Stimulated activated CD4-positive, alpha-beta T cell treated with anti-CD3 and anti-CD28 coated beads, TNF-alpha, amount 100 ng/mL, for 24 hours (primary cell): Measurements from ENCODE around the gene PIEZO1.
"Not testable (repeated sequence)": the region's sequence is repeated elsewhere in the genome, so short reads cannot be mapped to it uniquely, and the experiment has no call there.

Source experiments
- DNase-seq, 3 experiments: peaks; one replicate each; pipeline ENCODE4 v3.0.0-alpha.2; 2020; ENCODE audit warnings: low read depth in 3 of 3

The PIEZO1 gene

GRCh38 chr16:88785106-88785924 is at the start of gene PIEZO1:
Gene PIEZO1 (minus strand): TSS chr16:88785220. CDS start chr16:88784964, 256 bp downstream.
- DNase-seq = peak; percentile 59 to 71 (median 61)

- DNase-seq = no peak
Measured at GRCh38 chr16:88834670-88835069, 49.6 kb upstream of the PIEZO1 start.

- no peak for DNase-seq
Measured at GRCh38 chr16:88833086-88833485, 48.1 kb upstream of the PIEZO1 start.

GRCh38 chr16:88831838-88832237 is 46.8 kb upstream of the PIEZO1 start:
- DNase-seq = no peak

- no peak for DNase-seq
Measured at GRCh38 chr16:88830783-88831182, 45.8 kb upstream of the PIEZO1 start.

- no peak for DNase-seq
Measured at GRCh38 chr16:88830258-88830657, 45.2 kb upstream of the PIEZO1 start.

GRCh38 chr16:88828711-88829110 is 43.7 kb upstream of the PIEZO1 start:
- DNase-seq = no peak

- no peak for DNase-seq
Measured at GRCh38 chr16:88827727-88828126, 42.7 kb upstream of the PIEZO1 start.

- DNase-seq = no peak
Measured at GRCh38 chr16:88826070-88826840, 41.2 kb upstream of the PIEZO1 start.

GRCh38 chr16:88825146-88825545 is 40.1 kb upstream of the PIEZO1 start:
- no peak for DNase-seq

- DNase-seq = no peak
Measured at GRCh38 chr16:88824256-88825077, 39.4 kb upstream of the PIEZO1 start.

GRCh38 chr16:88823646-88824045 is 38.6 kb upstream of the PIEZO1 start:
- not testable (repeated sequence) for DNase-seq

GRCh38 chr16:88822281-88823040 is 37.4 kb upstream of the PIEZO1 start:
- DNase-seq = no peak

GRCh38 chr16:88821168-88821850 is 36.3 kb upstream of the PIEZO1 start:
- no peak for DNase-seq

- DNase-seq = no peak
Measured at GRCh38 chr16:88820385-88821025, 35.5 kb upstream of the PIEZO1 start.

- DNase-seq = no peak
Measured at GRCh38 chr16:88819126-88819525, 34.1 kb upstream of the PIEZO1 start.

GRCh38 chr16:88818575-88818874 is 33.5 kb upstream of the PIEZO1 start:
- no peak for DNase-seq

- no peak for DNase-seq
Measured at GRCh38 chr16:88817785-88818574, 33.0 kb upstream of the PIEZO1 start.

GRCh38 chr16:88816736-88817535 is 31.9 kb upstream of the PIEZO1 start:
- no peak for DNase-seq
